GM21360 (cell line): Measurements from ENCODE around the gene TAS2R39.
"Not testable (repeated sequence)": the region's sequence is repeated elsewhere in the genome, so short reads cannot be mapped to it uniquely, and the experiment has no call there.

Experiments used
- ATAC-seq: cut with Tn5 transposase; IDR thresholded peaks from one replicate; pipeline ENCODE4 v1.9.1; 2021; ENCODE audit warnings: mild to moderate bottlenecking, moderate library complexity; ENCODE audit not compliant: unreplicated experiment

The TAS2R39 gene

GRCh38 chr7:143183024-143183423 lies at the start of gene TAS2R39:
TAS2R39 (plus strand) TSS chr7:143183419; CDS start chr7:143183419, 0 bp downstream.
- no peak for ATAC-seq

GRCh38 chr7:143147070-143147469 lies 36.1 kb upstream of the TAS2R39 start:
- no peak for ATAC-seq

GRCh38 chr7:143148050-143148449 lies 35.2 kb upstream of the TAS2R39 start:
- ATAC-seq: no peak

- no peak for ATAC-seq
Measured at GRCh38 chr7:143148651-143149050, 34.6 kb upstream of the TAS2R39 start.

- ATAC-seq: not testable (repeated sequence)
Measured at GRCh38 chr7:143150696-143151095, 32.5 kb upstream of the TAS2R39 start.

- not testable (repeated sequence) for ATAC-seq
Measured at GRCh38 chr7:143158617-143159016, 24.6 kb upstream of the TAS2R39 start.

GRCh38 chr7:143171697-143172096 lies 11.5 kb upstream of the TAS2R39 start:
- no peak for ATAC-seq

- no peak for ATAC-seq
Measured at GRCh38 chr7:143172354-143172753, 10.9 kb upstream of the TAS2R39 start.

- ATAC-seq: no peak
Measured at GRCh38 chr7:143176128-143176527, 7.1 kb upstream of the TAS2R39 start.

GRCh38 chr7:143177374-143178119 lies 5.7 kb upstream of the TAS2R39 start:
- ATAC-seq: no peak

GRCh38 chr7:143180771-143181170 lies 2.4 kb upstream of the TAS2R39 start:
- ATAC-seq: not testable (repeated sequence)

GRCh38 chr7:143181349-143181748 lies 1.9 kb upstream of the TAS2R39 start:
- ATAC-seq: no peak

- no peak for ATAC-seq
Measured at GRCh38 chr7:143185551-143185950, 2.3 kb downstream of the TAS2R39 start.

GRCh38 chr7:143188994-143189393 lies 5.8 kb downstream of the TAS2R39 start:
- ATAC-seq: no peak

- no peak for ATAC-seq
Measured at GRCh38 chr7:143193880-143194279, 10.7 kb downstream of the TAS2R39 start.

- peak; percentile 66 for ATAC-seq
Measured at GRCh38 chr7:143199040-143199439, 15.8 kb downstream of the TAS2R39 start.

GRCh38 chr7:143202161-143202560 lies 18.9 kb downstream of the TAS2R39 start:
- ATAC-seq: no peak

- no peak for ATAC-seq
Measured at GRCh38 chr7:143203386-143203785, 20.2 kb downstream of the TAS2R39 start.

GRCh38 chr7:143205560-143206293 lies 22.5 kb downstream of the TAS2R39 start:
- ATAC-seq: peak; percentile 96

- ATAC-seq: no peak
Measured at GRCh38 chr7:143210541-143210940, 27.3 kb downstream of the TAS2R39 start.

GRCh38 chr7:143213478-143213877 lies 30.3 kb downstream of the TAS2R39 start:
- not testable (repeated sequence) for ATAC-seq
